Activated gamma-delta T cell treated with anti-CD3 and anti-CD28 coated beads, Interleukin-2, amount 50 U/mL, for 16 hours (primary cell): ENCODE measurements around the gene MGLL.

Experiments
- DNase-seq: peaks from one replicate; pipeline ENCODE4 v3.0.0-alpha.2; 2020; ENCODE audit warnings: low read depth

The MGLL gene

GRCh38 chr3:127822041-127822681 is at the start of gene MGLL:
MGLL (minus strand) TSS chr3:127822515; CDS start chr3:127822318, 197 bp downstream.
- no peak for DNase-seq

GRCh38 chr3:127870156-127870555 is 47.8 kb upstream of the MGLL start:
- no peak for DNase-seq

GRCh38 chr3:127867986-127868385 is 45.7 kb upstream of the MGLL start:
- no peak for DNase-seq

- DNase-seq, result no peak
Measured at GRCh38 chr3:127867412-127867811, 45.1 kb upstream of the MGLL start.

- DNase-seq, result no peak
Measured at GRCh38 chr3:127865941-127866340, 43.6 kb upstream of the MGLL start.

GRCh38 chr3:127860211-127860696 is 37.9 kb upstream of the MGLL start:
- no peak for DNase-seq

GRCh38 chr3:127859730-127860129 is 37.4 kb upstream of the MGLL start:
- DNase-seq, result no peak

GRCh38 chr3:127858937-127859336 is 36.6 kb upstream of the MGLL start:
- DNase-seq, result no peak

- DNase-seq, result no peak
Measured at GRCh38 chr3:127858521-127858920, 36.2 kb upstream of the MGLL start.

- no peak for DNase-seq
Measured at GRCh38 chr3:127857333-127857732, 35.0 kb upstream of the MGLL start.

GRCh38 chr3:127856801-127857200 is 34.5 kb upstream of the MGLL start:
- DNase-seq, result no peak

GRCh38 chr3:127855246-127855645 is 32.9 kb upstream of the MGLL start:
- no peak for DNase-seq

- no peak for DNase-seq
Measured at GRCh38 chr3:127853681-127854080, 31.4 kb upstream of the MGLL start.

GRCh38 chr3:127851899-127852298 is 29.6 kb upstream of the MGLL start:
- no peak for DNase-seq

GRCh38 chr3:127849368-127849767 is 27.1 kb upstream of the MGLL start:
- DNase-seq, result no peak

GRCh38 chr3:127848131-127849129 is 26.1 kb upstream of the MGLL start:
- no peak for DNase-seq

- no peak for DNase-seq
Measured at GRCh38 chr3:127847236-127847720, 25.0 kb upstream of the MGLL start.

- DNase-seq, result no peak
Measured at GRCh38 chr3:127846576-127846975, 24.3 kb upstream of the MGLL start.

GRCh38 chr3:127844326-127844942 is 22.1 kb upstream of the MGLL start:
- DNase-seq, result no peak

GRCh38 chr3:127840671-127841070 is 18.4 kb upstream of the MGLL start:
- no peak for DNase-seq

- DNase-seq, result no peak
Measured at GRCh38 chr3:127839099-127839498, 16.8 kb upstream of the MGLL start.
